Uterus (tissue), 4 donors: ENCODE data around the gene WDR20. TPM values are rescaled to one million over a fixed set of nuclear protein-coding genes. Genes with fewer than 3 reads are reported as not detected.

Experiments used
- DNase-seq, 2 donors: peaks; one replicate each; pipeline ENCODE4 v3.0.0-alpha.2; 2019 to 2020
- H3K27ac ChIP-seq, 2 donors: fragments of 200-600 bp; sonication (generic); 1 replicate in 1 of 2; 2 replicates in 1 of 2; pipeline ENCODE4 v1.5.1; 2016 to 2018
- H3K27me3 ChIP-seq, 2 donors: fragments of 200-600 bp; sonication (generic); one replicate each; pipeline ENCODE4 v1.5.1; 2018 to 2019; ENCODE audit warnings: control low read depth in 1 of 2
- H3K36me3 ChIP-seq, 2 donors: fragments of 200-600 bp; sonication (generic); one replicate each; pipeline ENCODE4 v1.5.1; 2019; ENCODE audit warnings: control low read depth in 1 of 2
- H3K4me1 ChIP-seq, 2 donors: fragments of 200-600 bp; sonication (generic); one replicate each; pipeline ENCODE4 v1.5.1; 2018 to 2019; ENCODE audit warnings: control low read depth in 1 of 2
- H3K4me3 ChIP-seq, 2 donors: fragments of 200-600 bp; sonication (generic); 1 replicate in 1 of 2; 2 replicates in 1 of 2; pipeline ENCODE4 v1.5.1; 2018 to 2019; ENCODE audit warnings: mild to moderate bottlenecking in 1 of 2
- H3K9me3 ChIP-seq, 2 donors: fragments of 200-600 bp; sonication (generic); one replicate each; pipeline ENCODE4 v1.5.1; 2019; ENCODE audit warnings: control low read depth in 1 of 2
- POLR2A ChIP-seq, 2 donors: fragments of 450-650 bp; IDR thresholded peaks; one replicate each; pipeline ENCODE4 v1.6.1; 2016; ENCODE audit warnings: antibody characterized with exemption in 2 of 2, mild to moderate bottlenecking in 1 of 2, moderate library complexity in 1 of 2
- intact Hi-C: fragments of 100-400 bp; cut with DNase I; formaldehyde crosslinking; loops from one replicate; pipeline ENCODE4 v1.15.1; 2023; ENCODE audit warnings: low total_unique reads
- total RNA-seq, 4 donors: library from RNA; depleted of rRNA in 3 of 4; stranded (reverse); fragments of >200 nt in 3 of 4; gene quantifications; one replicate each; pipeline versions ENCODE4 v1.1.0 to v1.2.4, GENCODE V29; 2014 to 2023
- TF ChIP-seq, protein P1 (sequence below), 4 experiments: fragments of 200-600 bp in 2 of 4; fragments of 450-650 bp in 2 of 4; sonication (generic) in 2 of 4; IDR thresholded peaks; one replicate each; pipeline ENCODE4 v1.5.1; 2016 to 2019; ENCODE audit warnings: antibody characterized with exemption in 4 of 4, mild to moderate bottlenecking in 2 of 4, moderate library complexity in 1 of 4
- donor health status: DM: yes; HTN: yes; CAD: no.

Gene WDR20
- total RNA-seq, 4 donors from 2014 or later = 45.9 to 81.8 (median 53.7) TPM

DNA sequence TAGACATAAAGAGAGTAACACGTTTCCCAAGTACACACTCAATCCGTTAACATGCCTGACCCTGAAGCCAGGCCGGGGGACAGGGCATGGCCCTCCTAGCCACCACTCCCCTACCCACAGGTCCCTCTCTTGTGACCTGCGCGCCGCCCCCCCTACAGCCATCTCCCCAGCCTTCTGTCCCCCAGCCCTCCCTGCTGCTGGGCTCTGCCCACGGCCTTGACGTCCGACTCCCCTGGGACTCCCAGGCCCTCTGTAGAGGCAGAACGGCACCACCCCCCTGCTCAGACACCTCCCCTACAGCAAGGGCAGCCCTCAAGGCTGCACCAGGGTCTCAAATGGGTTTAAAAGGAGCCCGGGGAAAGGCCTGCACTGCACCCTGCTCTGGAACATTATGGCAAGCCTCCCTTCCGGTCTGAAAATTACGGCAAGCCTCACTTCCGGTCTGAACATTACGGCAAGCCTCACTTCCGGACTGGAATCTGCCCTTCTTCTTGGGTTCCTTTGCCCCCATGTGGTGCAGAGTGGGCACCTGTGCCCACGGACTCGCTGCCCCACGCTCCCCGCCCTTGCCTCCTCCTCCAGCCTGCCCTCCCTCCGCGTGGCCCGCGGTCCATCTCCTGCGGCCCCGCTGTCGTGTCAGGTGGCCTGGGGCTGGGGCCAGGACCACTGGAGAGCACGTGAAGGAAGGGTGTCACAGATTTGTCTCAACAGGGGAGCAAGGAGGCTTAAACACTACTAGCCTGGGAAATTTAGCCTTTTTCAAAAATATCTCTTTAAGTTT, 87.7 kb downstream of the WDR20 start:
- Histone ChIP-seq H3K4me1 (no peaks in the 10 kb centered on the region), H3K4me3 (no peak overlapping the region), H3K9me3 (no peaks in the 10 kb centered on the region), H3K27ac (no peak overlapping the region), H3K27me3 (no peaks in the 10 kb centered on the region), H3K36me3 (no peaks in the 10 kb centered on the region)
- TF ChIP-seq POLR2A (IDR thresholded peaks at IDR 0.05) = no peak
- TF ChIP-seq, protein P1, sequence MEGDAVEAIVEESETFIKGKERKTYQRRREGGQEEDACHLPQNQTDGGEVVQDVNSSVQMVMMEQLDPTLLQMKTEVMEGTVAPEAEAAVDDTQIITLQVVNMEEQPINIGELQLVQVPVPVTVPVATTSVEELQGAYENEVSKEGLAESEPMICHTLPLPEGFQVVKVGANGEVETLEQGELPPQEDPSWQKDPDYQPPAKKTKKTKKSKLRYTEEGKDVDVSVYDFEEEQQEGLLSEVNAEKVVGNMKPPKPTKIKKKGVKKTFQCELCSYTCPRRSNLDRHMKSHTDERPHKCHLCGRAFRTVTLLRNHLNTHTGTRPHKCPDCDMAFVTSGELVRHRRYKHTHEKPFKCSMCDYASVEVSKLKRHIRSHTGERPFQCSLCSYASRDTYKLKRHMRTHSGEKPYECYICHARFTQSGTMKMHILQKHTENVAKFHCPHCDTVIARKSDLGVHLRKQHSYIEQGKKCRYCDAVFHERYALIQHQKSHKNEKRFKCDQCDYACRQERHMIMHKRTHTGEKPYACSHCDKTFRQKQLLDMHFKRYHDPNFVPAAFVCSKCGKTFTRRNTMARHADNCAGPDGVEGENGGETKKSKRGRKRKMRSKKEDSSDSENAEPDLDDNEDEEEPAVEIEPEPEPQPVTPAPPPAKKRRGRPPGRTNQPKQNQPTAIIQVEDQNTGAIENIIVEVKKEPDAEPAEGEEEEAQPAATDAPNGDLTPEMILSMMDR (IDR thresholded peaks at IDR 0.05) = no peak
- intact Hi-C loops = no loop called here
- no peak for DNase-seq

DNA sequence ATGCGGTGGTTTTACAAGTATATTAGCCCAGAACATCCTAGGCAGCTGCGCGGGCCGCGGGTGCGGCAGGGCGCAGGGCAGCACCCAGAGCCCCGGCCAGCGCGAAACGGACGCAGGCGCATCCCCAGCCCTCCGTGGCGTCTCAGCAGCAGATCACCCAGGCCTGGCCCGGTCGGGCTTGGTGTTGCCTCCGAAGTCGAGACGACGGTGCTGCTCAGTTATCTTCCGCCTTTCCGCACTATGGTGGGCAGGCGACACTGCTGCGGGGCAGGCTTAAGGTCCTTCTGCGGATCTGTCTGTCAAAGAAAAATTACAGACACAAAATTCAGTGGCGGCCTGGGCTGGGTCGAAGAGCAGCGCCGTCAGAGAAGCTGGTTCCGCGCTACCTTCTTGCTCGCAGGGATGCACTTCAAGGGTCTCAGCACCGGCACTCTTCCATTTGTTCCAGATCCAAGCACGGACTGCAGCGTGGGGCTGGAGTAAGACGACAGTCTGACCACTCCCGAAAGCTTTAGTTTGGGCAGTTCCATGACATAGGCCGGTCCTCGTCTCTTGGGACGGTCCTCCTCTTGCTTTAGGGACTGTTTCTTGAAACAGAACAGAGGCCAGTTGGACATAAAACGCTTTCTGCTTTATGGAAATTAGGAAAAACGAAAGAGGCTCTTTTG, 89.5 kb downstream of the WDR20 start:
- no peak overlapping the region for H3K27ac ChIP-seq
- TF ChIP-seq, protein P1 (IDR thresholded peaks at IDR 0.05) = no peak
- TF ChIP-seq POLR2A (IDR thresholded peaks at IDR 0.05) = no peak
- intact Hi-C loops = no loop called here
- no peaks in the 10 kb centered on the region for H3K27me3 ChIP-seq
- no peaks in the 10 kb centered on the region for H3K36me3 ChIP-seq
- H3K4me3 ChIP-seq = no peak overlapping the region
- no peak for DNase-seq
- H3K4me1 ChIP-seq = no peaks in the 10 kb centered on the region
- H3K9me3 ChIP-seq = no peaks in the 10 kb centered on the region

- Histone ChIP-seq H3K27me3 (no peaks in the 10 kb centered on the region), H3K9me3 (no peaks in the 10 kb centered on the region), H3K27ac (no peak overlapping the region), H3K4me1 (no peaks in the 10 kb centered on the region), H3K36me3 (no peaks in the 10 kb centered on the region), H3K4me3 (no peak overlapping the region)
- intact Hi-C loops = loop anchor here (10.0 kb wide), 1 partner anchor 85 kb away; the partner anchor contains the start of gene ZNF839
- TF ChIP-seq, protein P1 (IDR thresholded peaks at IDR 0.05) = no peak
- TF ChIP-seq POLR2A (IDR thresholded peaks at IDR 0.05) = no peak
- no peak for DNase-seq
Observed at GRCh38 chr14:102229739-102230092, 90.0 kb downstream of the WDR20 start.

GRCh38 chr14:102230481-102231210, 90.9 kb downstream of the WDR20 start:
- no peaks in the 10 kb centered on the region for H3K27me3 ChIP-seq
- no peaks in the 10 kb centered on the region for H3K9me3 ChIP-seq
- no peaks in the 10 kb centered on the region for H3K36me3 ChIP-seq
- no peak overlapping the region for H3K27ac ChIP-seq
- H3K4me1 ChIP-seq = peaks cover 0 to 2% of the 10 kb centered on the region in 2 donors
- no peak for TF ChIP-seq POLR2A (IDR thresholded peaks at IDR 0.05)
- TF ChIP-seq, protein P1 (IDR thresholded peaks at IDR 0.05) = no peak
- no peak for DNase-seq
- no peak overlapping the region for H3K4me3 ChIP-seq
- intact Hi-C loops = loop anchor here (10.0 kb wide), 1 partner anchor 84 kb away; the partner anchor contains the start of gene ZNF839
